ENCODE data around the gene ACTL8.

GRCh38 chr1:17724150-17724549 is 31.0 kb upstream of the ACTL8 start:
- TF ChIP-seq POLR2A (IDR thresholded peaks at IDR 0.05) = no peak
- TF ChIP-seq CTCF (IDR thresholded peaks at IDR 0.05) = no peak
- no peak for TF ChIP-seq EP300 (IDR thresholded peaks at IDR 0.05; ENCODE audit: low read depth)
- no peak for TF ChIP-seq POLR2AphosphoS5 (IDR thresholded peaks at IDR 0.05)
